HG03280 (cell line): ENCODE results near the gene ATP6V1A.
"Not testable (repeated sequence)": the region's sequence is repeated elsewhere in the genome, so short reads cannot be mapped to it uniquely, and the experiment has no call there.

Source experiments
- ATAC-seq: cut with Tn5 transposase; IDR thresholded peaks from one replicate; pipeline ENCODE4 v1.9.1; 2021; ENCODE audit warnings: mild to moderate bottlenecking, moderate library complexity; ENCODE audit not compliant: unreplicated experiment

The ATP6V1A gene

GRCh38 chr3:113812854-113813253, 66.0 kb downstream of the ATP6V1A start:
- no peak for ATAC-seq

- ATAC-seq = no peak
Measured at GRCh38 chr3:113819866-113820265, 73.0 kb downstream of the ATP6V1A start.

- no peak for ATAC-seq
Measured at GRCh38 chr3:113825090-113825489, 78.3 kb downstream of the ATP6V1A start.

DNA sequence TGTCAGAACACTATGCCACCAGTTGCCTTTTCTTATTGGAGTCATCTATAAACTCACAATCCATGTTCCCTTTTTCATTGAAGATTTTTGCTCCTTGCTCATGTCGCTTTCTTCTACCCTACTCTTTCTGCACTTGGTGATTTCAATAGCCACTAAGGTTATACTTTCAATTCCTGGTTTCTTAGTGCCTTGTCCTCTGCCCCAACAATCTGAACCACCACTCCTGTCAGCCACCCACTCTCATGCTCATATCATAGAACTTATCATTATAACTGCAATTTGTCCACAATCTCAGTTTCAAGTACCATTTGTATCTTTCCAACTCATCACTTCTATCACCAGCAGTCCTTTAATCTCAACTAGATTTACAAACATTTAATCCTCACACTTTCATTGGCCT, 81.8 kb downstream of the ATP6V1A start:
- ATAC-seq = no peak

- ATAC-seq = no peak
Measured at GRCh38 chr3:113829576-113830354, 82.9 kb downstream of the ATP6V1A start.

DNA sequence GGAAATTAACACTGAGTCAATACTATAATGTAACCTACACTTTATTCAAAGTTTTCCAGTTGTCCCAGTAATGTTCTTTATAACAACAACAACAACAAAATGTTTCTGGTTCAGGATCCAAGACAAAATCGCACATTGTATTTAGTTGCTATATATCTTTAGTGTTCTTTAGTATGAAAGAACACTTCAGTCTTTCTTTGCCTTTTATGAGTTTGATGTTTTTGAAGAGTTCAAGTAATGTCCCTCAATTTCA, 84.2 kb downstream of the ATP6V1A start:
- ATAC-seq = no peak

DNA sequence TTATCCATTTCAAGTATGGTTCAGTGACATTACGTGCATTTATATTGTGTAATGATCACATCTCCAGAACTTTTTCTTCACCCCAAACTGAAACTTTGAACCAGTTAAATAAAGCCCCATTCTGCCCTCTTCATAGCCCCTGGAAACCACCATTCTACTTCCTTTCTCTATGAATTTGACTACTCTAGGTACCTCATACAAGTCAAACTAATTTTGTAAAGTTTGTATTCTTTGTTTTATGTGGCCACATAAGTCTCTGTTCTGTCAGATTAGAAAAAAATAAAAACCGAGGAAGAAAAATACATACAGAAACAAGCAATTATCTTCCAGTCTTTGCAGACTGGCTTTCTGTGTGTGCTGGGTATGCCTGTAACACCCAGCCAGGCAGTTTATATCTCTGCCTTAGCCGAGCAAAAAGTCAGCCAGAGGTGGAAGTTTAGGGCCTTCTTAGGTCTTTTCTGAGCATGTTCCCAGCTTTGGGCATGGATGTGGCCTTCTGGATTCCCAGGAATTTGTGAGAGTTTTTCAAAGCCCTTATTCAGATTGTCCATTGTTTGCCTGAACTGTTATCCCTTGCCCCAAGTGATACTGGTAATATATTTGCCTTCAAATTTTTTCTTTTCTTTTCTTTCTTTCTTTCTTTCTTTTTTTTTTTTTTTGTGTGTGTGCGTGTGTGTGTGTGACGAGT, 85.8 kb downstream of the ATP6V1A start:
- ATAC-seq = peak; percentile 49

DNA sequence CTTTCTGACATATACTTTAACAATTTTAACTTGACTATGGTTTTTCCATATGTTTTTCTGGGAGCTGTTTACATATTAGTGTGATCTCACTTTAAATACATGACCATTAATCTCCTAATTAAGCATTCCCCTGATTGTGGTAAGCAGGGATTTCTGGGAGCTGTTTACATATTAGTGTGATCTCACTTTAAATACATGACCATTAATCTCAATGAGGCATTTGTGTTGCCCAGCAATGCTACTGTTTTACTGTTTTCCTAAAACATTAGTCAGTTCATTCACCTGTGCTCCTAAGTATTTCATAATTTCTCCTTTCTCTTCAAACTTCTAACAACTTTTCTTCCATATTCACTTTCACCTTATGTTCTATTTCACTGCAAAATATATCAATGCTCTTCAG, 88.1 kb downstream of the ATP6V1A start:
- ATAC-seq = no peak

GRCh38 chr3:113838631-113839209, 91.9 kb downstream of the ATP6V1A start, which contains the start of gene GRAMD1C:
TSS of gene GRAMD1C (plus strand) at chr3:113838788. CDS start at chr3:113838910, 122 bp downstream.
- ATAC-seq = peak; percentile 91

- no peak for ATAC-seq
Measured at GRCh38 chr3:113839551-113839950, 92.7 kb downstream of the ATP6V1A start.

- no peak for ATAC-seq
Measured at GRCh38 chr3:113844622-113845222, 97.9 kb downstream of the ATP6V1A start.

- ATAC-seq = no peak
Measured at GRCh38 chr3:113847247-113847646, 100.4 kb downstream of the ATP6V1A start.

- ATAC-seq = no peak
Measured at GRCh38 chr3:113847664-113848461, 101.0 kb downstream of the ATP6V1A start.

DNA sequence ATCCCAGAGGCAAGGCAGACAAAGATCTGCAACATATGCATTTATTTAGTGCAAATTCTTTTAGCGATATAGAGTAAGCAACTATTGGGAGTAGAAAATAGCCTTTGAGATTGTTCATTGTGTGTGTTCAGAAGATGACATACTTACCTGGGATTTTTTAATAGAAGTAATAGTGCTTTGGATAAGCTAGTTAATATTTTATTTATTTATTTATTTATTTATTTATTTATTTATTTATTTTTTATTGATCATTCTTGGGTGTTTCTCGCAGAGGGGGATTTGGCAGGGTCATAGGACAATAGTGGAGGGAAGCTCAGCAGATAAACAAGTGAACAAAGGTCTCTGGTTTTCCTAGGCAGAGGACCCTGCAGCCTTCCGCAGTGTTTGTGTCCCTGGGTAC, 102.2 kb downstream of the ATP6V1A start:
- not testable (repeated sequence) for ATAC-seq

DNA sequence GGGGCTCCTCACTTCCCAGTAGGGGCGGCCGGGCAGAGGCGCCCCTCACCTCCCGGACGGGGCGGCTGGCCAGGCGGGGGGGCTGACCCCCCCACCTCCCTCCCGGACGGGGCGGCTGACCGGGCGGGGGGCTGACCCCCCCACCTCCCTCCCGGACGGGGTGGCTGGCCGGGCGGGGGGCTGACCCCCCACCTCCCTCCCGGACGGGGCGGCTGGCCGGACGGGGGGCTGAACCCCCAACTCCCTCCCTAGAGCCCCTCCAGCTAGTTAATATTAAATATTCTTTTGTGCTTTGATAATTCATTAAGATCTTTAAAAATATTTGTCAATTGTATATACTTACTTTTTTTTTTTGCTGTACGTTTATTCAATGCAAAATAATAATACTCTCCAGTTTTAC, 103.0 kb downstream of the ATP6V1A start:
- not testable (repeated sequence) for ATAC-seq

GRCh38 chr3:113850391-113850790, 103.6 kb downstream of the ATP6V1A start:
- ATAC-seq = not testable (repeated sequence)

DNA sequence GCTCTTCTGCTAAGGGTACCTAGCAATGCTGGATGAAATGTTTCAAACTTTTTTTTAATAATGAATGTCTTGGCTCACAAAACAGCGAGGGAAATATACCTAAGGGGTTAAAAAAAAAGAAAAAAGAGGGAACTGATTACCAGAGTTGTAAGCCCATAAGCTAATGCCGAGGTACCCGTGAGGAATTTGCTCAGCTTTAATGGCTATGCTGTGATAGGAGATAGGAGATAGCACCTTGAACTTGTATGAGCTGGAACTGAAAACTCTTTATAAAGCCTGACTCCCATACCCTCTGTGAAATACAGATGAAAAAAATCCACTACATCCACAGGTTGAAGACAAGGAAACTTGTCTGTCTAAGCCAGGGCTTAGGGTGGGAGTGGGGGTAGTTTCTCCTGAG, 105.7 kb downstream of the ATP6V1A start:
- no peak for ATAC-seq
